Right atrium auricular region (tissue), 2 donors: Measurements from ENCODE around the gene PDE5A. TPM values are rescaled to one million over a fixed set of nuclear protein-coding genes. Genes with fewer than 3 reads are reported as not detected.
"Not testable (repeated sequence)": the region's sequence is repeated elsewhere in the genome, so short reads cannot be mapped to it uniquely, and the experiment has no call there.

Experiments
- DNase-seq: peaks from one replicate; pipeline ENCODE4 v3.0.0-alpha.2; 2019; ENCODE audit warnings: low spot score
- H3K27ac ChIP-seq, 2 donors: fragments of 200-600 bp; sonication (generic); 1 replicate in 1 of 2; 2 replicates in 1 of 2; pipeline ENCODE4 v1.5.1; 2016 to 2019
- H3K27me3 ChIP-seq, 2 donors: fragments of 200-600 bp; sonication (generic); one replicate each; pipeline versions ENCODE4 v1.5.1 to v1.6.0; 2017 to 2019
- H3K36me3 ChIP-seq: fragments of 200-600 bp; sonication (generic); one replicate; pipeline ENCODE4 v1.5.1; 2016
- H3K4me1 ChIP-seq, 2 donors: fragments of 200-600 bp; sonication (generic); one replicate each; pipeline versions ENCODE4 v1.5.1 to v1.6.0; 2017 to 2019
- H3K4me3 ChIP-seq, 2 donors: fragments of 200-600 bp; sonication (generic); 1 replicate in 1 of 2; 2 replicates in 1 of 2; pipeline ENCODE4 v1.5.1; 2017 to 2019; ENCODE audit warnings: mild to moderate bottlenecking in 1 of 2, moderate library complexity in 1 of 2
- H3K9me3 ChIP-seq, 2 donors: fragments of 200-600 bp; sonication (generic); one replicate each; pipeline ENCODE4 v1.5.1; 2019
- total RNA-seq, 2 donors: library from RNA; depleted of rRNA; stranded (reverse); fragments of >200 nt; gene quantifications; one replicate each; pipeline ENCODE4 v1.1.0, GENCODE V29; 2016
- TF ChIP-seq, protein P1 (sequence below), 2 donors: fragments of 200-600 bp; sonication (generic); IDR thresholded peaks; one replicate each; pipeline ENCODE4 v1.5.1; 2019; ENCODE audit warnings: antibody characterized with exemption in 2 of 2

Gene PDE5A
- total RNA-seq, 2 donors from 2014 or later, result 5.8 to 14.7 TPM

DNA sequence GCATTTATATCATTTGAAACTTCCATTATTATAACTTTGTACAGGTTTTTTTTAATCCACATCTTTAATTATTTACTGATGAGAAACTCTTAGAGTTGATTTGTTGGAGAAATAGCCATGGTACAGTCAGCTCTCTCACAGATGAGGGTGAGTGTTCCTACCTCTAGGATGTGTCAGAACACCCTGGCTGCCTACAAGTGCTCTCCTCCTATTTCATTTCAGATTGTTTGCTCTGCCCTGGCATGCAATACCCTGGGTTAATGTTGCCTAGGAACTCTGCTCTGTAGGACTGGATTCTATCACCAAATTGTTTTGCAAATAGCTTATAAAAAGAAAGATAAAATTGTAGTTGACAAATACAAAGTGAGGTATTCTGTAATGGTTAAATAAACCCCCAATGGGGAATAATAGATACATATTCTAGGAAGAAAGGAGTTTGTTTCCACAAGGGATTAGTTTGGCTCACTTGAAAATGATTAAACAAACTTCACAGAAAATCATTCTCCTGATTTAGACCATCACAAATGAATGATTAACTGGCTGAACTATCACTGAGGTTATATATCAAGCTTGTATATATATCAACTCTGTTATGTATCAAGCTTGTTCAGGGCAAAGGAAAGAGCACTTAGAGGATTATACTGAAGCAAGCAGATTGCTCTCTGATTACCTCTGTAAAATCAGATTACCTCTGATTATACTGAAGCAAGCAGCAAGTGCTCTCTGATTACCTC, 150.0 kb downstream of the PDE5A start:
- Histone ChIP-seq H3K27me3 (no peaks in the 10 kb centered on the region), H3K27ac (no peak overlapping the region), H3K4me3 (no peak overlapping the region), H3K36me3 (peaks cover 16% of the 10 kb centered on the region), H3K9me3 (no peaks in the 10 kb centered on the region), H3K4me1 (no peaks in the 10 kb centered on the region)
- no peak for DNase-seq
- TF ChIP-seq, protein P1, sequence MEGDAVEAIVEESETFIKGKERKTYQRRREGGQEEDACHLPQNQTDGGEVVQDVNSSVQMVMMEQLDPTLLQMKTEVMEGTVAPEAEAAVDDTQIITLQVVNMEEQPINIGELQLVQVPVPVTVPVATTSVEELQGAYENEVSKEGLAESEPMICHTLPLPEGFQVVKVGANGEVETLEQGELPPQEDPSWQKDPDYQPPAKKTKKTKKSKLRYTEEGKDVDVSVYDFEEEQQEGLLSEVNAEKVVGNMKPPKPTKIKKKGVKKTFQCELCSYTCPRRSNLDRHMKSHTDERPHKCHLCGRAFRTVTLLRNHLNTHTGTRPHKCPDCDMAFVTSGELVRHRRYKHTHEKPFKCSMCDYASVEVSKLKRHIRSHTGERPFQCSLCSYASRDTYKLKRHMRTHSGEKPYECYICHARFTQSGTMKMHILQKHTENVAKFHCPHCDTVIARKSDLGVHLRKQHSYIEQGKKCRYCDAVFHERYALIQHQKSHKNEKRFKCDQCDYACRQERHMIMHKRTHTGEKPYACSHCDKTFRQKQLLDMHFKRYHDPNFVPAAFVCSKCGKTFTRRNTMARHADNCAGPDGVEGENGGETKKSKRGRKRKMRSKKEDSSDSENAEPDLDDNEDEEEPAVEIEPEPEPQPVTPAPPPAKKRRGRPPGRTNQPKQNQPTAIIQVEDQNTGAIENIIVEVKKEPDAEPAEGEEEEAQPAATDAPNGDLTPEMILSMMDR (IDR thresholded peaks at IDR 0.05), result no peak

DNA sequence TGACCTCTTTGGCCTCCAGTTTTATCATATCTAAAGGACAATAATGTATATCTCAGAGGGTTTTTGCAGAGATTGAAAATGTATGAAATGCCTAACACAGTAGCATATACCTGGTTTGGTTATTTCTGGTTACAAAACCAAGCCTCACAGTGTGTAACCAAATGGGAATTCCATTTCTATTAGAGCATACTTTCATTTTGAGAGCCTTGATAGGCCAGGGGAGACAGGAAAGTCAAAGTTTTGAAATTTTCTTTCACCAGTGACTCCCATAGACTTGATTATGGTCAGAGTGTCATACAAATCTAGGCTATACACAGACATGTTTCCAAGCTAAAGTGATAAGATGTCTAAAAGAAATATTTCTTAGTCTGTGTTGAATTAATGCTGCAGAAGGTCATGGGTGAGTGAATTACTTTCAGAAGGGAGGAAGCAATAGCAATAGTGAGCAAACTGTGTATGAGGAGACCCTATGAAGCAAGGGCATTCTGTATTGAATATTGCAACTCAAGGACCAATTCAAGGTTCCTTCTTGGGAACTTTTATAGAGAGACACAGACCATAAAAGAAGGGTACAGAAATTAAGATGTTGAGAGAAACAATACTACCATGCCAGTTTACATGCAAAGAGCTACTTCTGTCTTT, 151.1 kb downstream of the PDE5A start:
- Histone ChIP-seq H3K36me3 (peaks cover 16% of the 10 kb centered on the region), H3K4me3 (no peak overlapping the region), H3K27ac (no peak overlapping the region), H3K9me3 (no peaks in the 10 kb centered on the region), H3K27me3 (no peaks in the 10 kb centered on the region), H3K4me1 (no peaks in the 10 kb centered on the region)
- no peak for DNase-seq
- TF ChIP-seq, protein P1 (IDR thresholded peaks at IDR 0.05), result no peak

DNA sequence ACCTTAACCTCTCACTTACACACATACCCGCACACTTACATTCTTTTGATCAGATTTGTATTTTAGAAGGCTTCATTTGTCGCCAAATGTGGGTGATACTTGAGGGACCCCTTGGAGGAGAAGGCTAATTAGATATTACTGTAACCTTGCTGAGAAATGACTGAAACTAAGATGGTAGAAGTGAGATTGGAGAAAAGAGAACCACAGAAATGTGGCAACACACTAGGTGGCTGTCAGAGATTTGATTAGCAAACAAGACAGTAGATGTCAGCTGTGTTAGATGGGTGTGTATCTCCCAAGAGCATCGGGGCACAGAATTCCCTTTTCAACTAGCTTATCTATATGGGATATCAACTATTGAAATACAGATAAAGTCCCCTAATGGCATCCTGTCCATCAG, 157.3 kb downstream of the PDE5A start:
- H3K27me3 ChIP-seq, result no peaks in the 10 kb centered on the region
- H3K4me1 ChIP-seq, result no peaks in the 10 kb centered on the region
- no peak for DNase-seq
- TF ChIP-seq, protein P1 (IDR thresholded peaks at IDR 0.05), result no peak
- H3K27ac ChIP-seq, result no peak overlapping the region
- no peaks in the 10 kb centered on the region for H3K9me3 ChIP-seq
- no peak overlapping the region for H3K4me3 ChIP-seq
- H3K36me3 ChIP-seq, result peaks cover 3% of the 10 kb centered on the region

- not testable (repeated sequence) for H3K4me1 ChIP-seq, H3K36me3 ChIP-seq, H3K9me3 ChIP-seq, DNase-seq, H3K27me3 ChIP-seq, H3K27ac ChIP-seq, H3K4me3 ChIP-seq
Observed at GRCh38 chr4:119470737-119471063, 157.9 kb downstream of the PDE5A start.

GRCh38 chr4:119470021-119470736, 158.4 kb downstream of the PDE5A start:
- not testable (repeated sequence) for DNase-seq, H3K9me3 ChIP-seq, H3K4me3 ChIP-seq, H3K36me3 ChIP-seq, H3K4me1 ChIP-seq, H3K27ac ChIP-seq, H3K27me3 ChIP-seq

DNA sequence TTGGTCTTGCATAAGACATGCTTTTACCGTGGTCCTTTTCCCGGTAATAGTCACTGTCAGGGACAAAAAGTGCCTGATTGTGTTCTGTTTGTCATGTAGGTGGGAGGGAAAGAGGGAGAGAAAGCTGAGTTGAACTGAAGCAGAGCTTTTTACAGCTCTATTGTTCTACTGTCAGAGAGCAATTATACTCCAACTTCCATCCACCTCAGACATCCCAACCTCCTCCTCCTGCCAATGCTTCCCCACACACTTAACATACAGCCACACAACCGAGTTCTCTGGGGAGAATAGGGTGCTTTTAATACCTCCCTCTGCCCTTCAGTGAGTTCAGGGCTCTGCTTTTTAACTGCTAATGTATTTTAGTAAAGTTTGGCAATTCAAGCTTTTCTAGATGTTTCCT, 159.6 kb downstream of the PDE5A start:
- H3K36me3 ChIP-seq, H3K4me1 ChIP-seq, H3K9me3 ChIP-seq, DNase-seq, H3K4me3 ChIP-seq, H3K27ac ChIP-seq, H3K27me3 ChIP-seq: not testable (repeated sequence)

- not testable (repeated sequence) for DNase-seq, H3K36me3 ChIP-seq, H3K4me3 ChIP-seq, H3K9me3 ChIP-seq, H3K27ac ChIP-seq, H3K27me3 ChIP-seq, H3K4me1 ChIP-seq
Observed at GRCh38 chr4:119462733-119463132, 165.9 kb downstream of the PDE5A start.

- peak overlapping the region in 1 of 2 donors; percentile 83 for H3K4me3 ChIP-seq
- H3K36me3 ChIP-seq, H3K27me3 ChIP-seq, H3K4me1 ChIP-seq, DNase-seq, H3K27ac ChIP-seq, H3K9me3 ChIP-seq: not testable (repeated sequence)
Observed at GRCh38 chr4:119455734-119456133, 172.9 kb downstream of the PDE5A start.
